Hepatocyte (in vitro differentiated cells): ENCODE data around the gene DCC. TPM values are rescaled to one million over a fixed set of nuclear protein-coding genes. Genes with fewer than 3 reads are reported as not detected.

ENCODE experiments used
- DNase-seq: peaks from one replicate; pipeline ENCODE4 v3.0.0-alpha.2; 2016; ENCODE audit warnings: low spot score
- H2AFZ ChIP-seq: fragments of 200-600 bp; sonication (generic); 2 replicates; pipeline ENCODE4 v1.6.0; 2016; ENCODE audit warnings: antibody characterized with exemption, mild to moderate bottlenecking
- H3K27ac ChIP-seq: fragments of 200-600 bp; sonication (generic); 2 replicates; pipeline ENCODE4 v1.5.1; 2016; ENCODE audit warnings: mild to moderate bottlenecking
- H3K27me3 ChIP-seq: fragments of 200-600 bp; sonication (generic); 2 replicates; pipeline ENCODE4 v1.6.1; 2016
- H3K36me3 ChIP-seq: fragments of 200-600 bp; sonication (generic); replicated peaks from 2 replicates; pipeline ENCODE4 v1.5.1; 2016; ENCODE audit warnings: low read depth; ENCODE audit not compliant: insufficient read depth
- H3K4me1 ChIP-seq: fragments of 200-600 bp; sonication (generic); 2 replicates; pipeline ENCODE4 v1.5.1; 2016; ENCODE audit warnings: mild to moderate bottlenecking, moderate library complexity; ENCODE audit not compliant: insufficient read depth
- H3K4me2 ChIP-seq: fragments of 200-600 bp; sonication (generic); 2 replicates; pipeline ENCODE4 v1.6.0; 2016
- H3K4me3 ChIP-seq: fragments of 200-600 bp; sonication (generic); 2 replicates; pipeline ENCODE4 v1.5.1; 2016; ENCODE audit warnings: mild to moderate bottlenecking
- H3K79me2 ChIP-seq: fragments of 200-600 bp; sonication (generic); 2 replicates; pipeline ENCODE4 v1.6.0; 2017; ENCODE audit warnings: mild to moderate bottlenecking
- H3K9me2 ChIP-seq: fragments of 200-600 bp; sonication (generic); replicated peaks from 2 replicates; pipeline ENCODE4 v1.6.0; 2017; ENCODE audit warnings: mild to moderate bottlenecking; ENCODE audit not compliant: insufficient read depth
- H3K9me3 ChIP-seq: fragments of 200-600 bp; sonication (generic); 2 replicates; pipeline ENCODE4 v1.5.1; 2016; ENCODE audit warnings: low read depth, mild to moderate bottlenecking
- H4K20me1 ChIP-seq: fragments of 200-600 bp; sonication (generic); 2 replicates; pipeline ENCODE4 v1.6.0; 2016; ENCODE audit warnings: mild to moderate bottlenecking; ENCODE audit not compliant: insufficient read depth, poor library complexity, severe bottlenecking
- CTCF ChIP-seq: fragments of 200-600 bp; sonication (generic); IDR thresholded peaks from 2 replicates; pipeline ENCODE4 v1.5.1; 2016; ENCODE audit warnings: antibody characterized with exemption, mild to moderate bottlenecking; ENCODE audit not compliant: poor library complexity
- EZH2 ChIP-seq: fragments of 200-600 bp; sonication (generic); IDR thresholded peaks from 2 replicates; pipeline ENCODE4 v1.6.1; 2016; ENCODE audit warnings: antibody characterized with exemption, mild to moderate bottlenecking, borderline replicate concordance
- EZH2phosphoT487 ChIP-seq: fragments of 200-600 bp; sonication (generic); IDR thresholded peaks from one replicate; pipeline ENCODE4 v1.6.1; 2018; ENCODE audit warnings: antibody characterized with exemption, mild to moderate bottlenecking, low read depth, moderate library complexity; ENCODE audit not compliant: unreplicated experiment, severe bottlenecking
- WGBS: methylation state at CpG from one replicate; pipeline ENCODE4 v1.1.6; 2016; ENCODE audit warnings: low lambda C conversion rate; ENCODE audit errors: missing lambda C conversion rate; 5-methylcytosine and 5-hydroxymethylcytosine counted together
- polyA plus RNA-seq: library from polyadenylated mRNA; unstranded; fragments of >200 nt; fragmentation: Nextera tagmentation; extraction: Ambion mirVana; gene quantifications from 2 replicates; pipeline ENCODE4 v1.2.1, GENCODE V29; 2016
- total RNA-seq: library from RNA; depleted of rRNA; stranded (reverse); fragments of >200 nt; gene quantifications from 2 replicates; pipeline ENCODE4 v1.2.3, GENCODE V29; 2014

The DCC gene
- total and polyA plus RNA-seq, 2 experiments from 2014 or later = 1.0 to 3.5 TPM

GRCh38 chr18:52636536-52636935 lies 296.5 kb downstream of the DCC start:
- WGBS = 95% methylated on average over 5 of the region's 5 CpGs
- Histone ChIP-seq H3K9me3 (no peaks in the 10 kb centered on the region), H3K27me3 (no peaks in the 10 kb centered on the region), H3K9me2 (no peaks in the 10 kb centered on the region), H3K79me2 (no peaks in the 10 kb centered on the region), H3K27ac (no peak overlapping the region), H2AFZ (no peak overlapping the region), H3K4me1 (no peaks in the 10 kb centered on the region), H4K20me1 (no peaks in the 10 kb centered on the region), H3K4me3 (no peak overlapping the region), H3K4me2 (no peak overlapping the region), H3K36me3 (no peaks in the 10 kb centered on the region)
- peak; percentile 5 for DNase-seq
- TF ChIP-seq EZH2 (no peak), CTCF (no peak), EZH2phosphoT487 (no peak)

- no peak for DNase-seq
- Histone ChIP-seq H3K4me1 (no peaks in the 10 kb centered on the region), H3K79me2 (no peaks in the 10 kb centered on the region), H3K9me2 (no peaks in the 10 kb centered on the region), H3K4me2 (no peak overlapping the region), H2AFZ (no peak overlapping the region), H3K4me3 (no peak overlapping the region), H3K9me3 (no peaks in the 10 kb centered on the region), H4K20me1 (no peaks in the 10 kb centered on the region), H3K27me3 (no peaks in the 10 kb centered on the region), H3K36me3 (no peaks in the 10 kb centered on the region), H3K27ac (no peak overlapping the region)
- TF ChIP-seq EZH2 = no peak
- no peak for TF ChIP-seq EZH2phosphoT487
- TF ChIP-seq CTCF = no peak
- WGBS = 89% methylated on average over 4 of the region's 4 CpGs
Observed at GRCh38 chr18:52648201-52648600, 308.2 kb downstream of the DCC start.

DNA sequence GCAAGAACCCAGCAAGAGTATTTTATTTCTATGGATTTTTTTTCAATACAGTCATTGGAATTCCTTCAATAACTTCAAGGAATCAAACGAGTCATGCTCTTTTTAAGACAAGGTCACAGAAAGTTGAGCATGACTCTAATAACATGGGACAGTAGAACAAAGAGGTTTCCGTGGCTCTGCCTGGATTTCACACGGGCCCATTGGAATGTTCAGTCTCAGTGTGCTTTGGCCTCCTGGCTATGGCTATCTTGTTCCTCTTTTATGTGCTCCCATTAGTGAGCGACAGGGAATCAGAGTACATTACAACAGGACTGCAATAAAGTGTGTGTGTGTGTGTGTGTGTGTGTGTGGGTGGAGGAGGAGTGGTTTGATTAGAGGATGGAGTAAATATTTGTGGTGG lies 312.4 kb downstream of the DCC start:
- H4K20me1 ChIP-seq = no peaks in the 10 kb centered on the region

More for the DNA sequence above, 312.4 kb downstream of the DCC start:
- Histone ChIP-seq H3K27me3 (no peaks in the 10 kb centered on the region), H3K9me3 (no peaks in the 10 kb centered on the region), H2AFZ (no peak overlapping the region), H3K4me1 (no peaks in the 10 kb centered on the region), H3K79me2 (no peaks in the 10 kb centered on the region), H3K9me2 (no peaks in the 10 kb centered on the region), H3K36me3 (no peaks in the 10 kb centered on the region), H3K27ac (no peak overlapping the region), H3K4me2 (no peak overlapping the region), H3K4me3 (no peak overlapping the region)
- WGBS = 38% methylated on average over 4 of the region's 4 CpGs
- DNase-seq = peak; percentile 13
- TF ChIP-seq EZH2 = no peak
- TF ChIP-seq CTCF = no peak
- no peak for TF ChIP-seq EZH2phosphoT487
